ENCODE data around the gene ANTKMT.
"Not testable (repeated sequence)": the region's sequence is repeated elsewhere in the genome, so short reads cannot be mapped to it uniquely, and the experiment has no call there.

The ANTKMT gene

GRCh38 chr16:728131-728889 lies 7.4 kb downstream of the ANTKMT start:
- peak; percentile 49 for DNase-seq (ENCODE audit: low read depth)

GRCh38 chr16:728890-729744 lies 8.2 kb downstream of the ANTKMT start:
- no peak for DNase-seq (ENCODE audit: low read depth)

- no peak for DNase-seq (ENCODE audit: low read depth)
These were observed 9.1 kb downstream of the ANTKMT start for GRCh38 chr16:729768-730665.

GRCh38 chr16:730666-731509 lies 9.9 kb downstream of the ANTKMT start:
- no peak for DNase-seq (ENCODE audit: low read depth)

DNA sequence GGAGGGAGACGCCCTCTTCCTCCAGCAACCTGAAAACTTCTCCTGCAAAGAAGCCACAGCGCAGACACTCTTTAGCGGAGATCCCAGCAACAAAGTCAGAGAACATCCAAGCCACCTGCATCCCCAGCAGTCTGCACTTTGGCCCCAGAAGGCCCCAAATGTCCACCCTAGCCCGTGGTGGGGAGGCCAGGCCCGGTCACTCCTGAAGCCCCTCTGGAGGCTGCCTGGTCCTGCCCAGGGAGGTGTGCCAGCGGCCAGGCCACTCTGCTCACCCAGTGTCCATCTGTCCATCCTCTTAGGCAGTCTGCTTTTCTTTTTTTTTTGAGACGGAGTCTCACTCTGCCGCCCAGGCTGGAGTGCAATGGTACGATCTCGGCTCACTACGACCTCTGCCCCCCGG lies 11.4 kb downstream of the ANTKMT start:
- no peak for DNase-seq (ENCODE audit: low read depth)

- DNase-seq (ENCODE audit: low read depth) = no peak
These were observed 12.0 kb downstream of the ANTKMT start for GRCh38 chr16:732936-733335.

- no peak for DNase-seq (ENCODE audit: low read depth)
These were observed 12.6 kb downstream of the ANTKMT start for GRCh38 chr16:733382-734207.

GRCh38 chr16:734208-734980 lies 13.4 kb downstream of the ANTKMT start:
- DNase-seq (ENCODE audit: low read depth) = no peak

DNA sequence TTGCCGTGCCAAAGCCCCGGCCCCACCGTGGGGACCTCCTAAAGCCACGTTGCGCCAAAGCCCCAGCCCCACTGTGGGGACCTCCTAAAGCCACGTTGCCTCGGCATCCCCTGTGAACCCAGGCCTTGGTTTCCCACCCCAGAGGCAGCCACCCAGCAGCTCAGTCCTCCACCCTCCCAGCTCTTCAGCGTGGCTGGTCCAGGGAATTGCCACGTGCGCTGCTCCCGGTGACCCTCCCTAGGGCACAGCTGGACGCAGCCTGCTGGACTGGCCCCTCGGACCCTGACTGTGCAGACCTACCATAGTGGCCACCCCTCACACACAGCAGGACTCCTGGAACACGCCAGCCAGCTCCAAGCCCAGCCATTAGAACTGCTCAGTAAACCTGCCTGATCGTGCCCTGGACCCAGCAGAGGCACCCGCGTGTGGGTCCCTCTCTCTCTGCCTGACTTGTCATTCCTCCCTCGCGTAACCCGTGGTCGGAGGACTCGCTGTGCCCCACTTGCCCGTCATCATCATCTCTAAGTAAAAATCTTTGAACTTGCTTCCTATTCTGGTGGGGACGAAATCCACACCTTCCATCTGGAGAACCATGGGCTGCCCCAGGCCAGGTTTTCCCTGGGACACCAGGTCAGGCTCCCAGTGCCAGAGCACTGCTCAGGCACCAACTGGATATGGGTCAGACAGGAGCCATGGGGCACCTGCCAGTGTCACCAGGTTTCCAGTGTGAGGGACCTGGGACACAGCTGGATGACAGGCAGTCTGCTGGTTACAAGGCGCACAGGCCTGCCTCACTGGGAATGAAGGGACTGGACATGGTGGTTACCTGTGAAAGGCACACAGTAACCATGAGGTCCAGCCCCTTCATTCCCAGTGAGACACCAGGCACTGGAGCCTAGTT lies 14.3 kb downstream of the ANTKMT start:
- DNase-seq (ENCODE audit: low read depth) = no peak

DNA sequence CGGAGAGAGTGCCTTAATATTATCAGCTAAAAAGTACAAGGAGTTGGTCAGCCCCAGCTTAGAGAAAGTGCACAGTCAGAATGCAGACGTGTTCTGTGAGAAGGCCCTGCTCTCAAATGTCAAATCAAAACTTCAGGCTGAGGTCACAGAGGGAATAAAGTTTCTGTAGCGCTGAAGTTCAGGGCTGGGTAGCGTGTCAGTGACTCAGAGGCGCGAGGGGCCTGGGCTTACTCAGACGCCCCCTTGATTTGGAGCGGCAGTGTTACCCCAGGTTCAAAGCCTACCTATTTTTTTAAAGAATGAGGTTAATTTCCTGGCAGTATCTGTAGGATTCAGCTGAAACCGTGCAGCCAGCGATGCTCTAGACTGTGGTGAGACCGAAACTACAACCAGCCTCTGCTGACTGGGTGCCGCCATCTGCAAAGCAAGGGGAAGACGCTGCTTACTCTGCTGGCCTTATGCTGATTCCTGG lies 15.1 kb downstream of the ANTKMT start:
- peak; percentile 46 for DNase-seq (ENCODE audit: low read depth)

DNA sequence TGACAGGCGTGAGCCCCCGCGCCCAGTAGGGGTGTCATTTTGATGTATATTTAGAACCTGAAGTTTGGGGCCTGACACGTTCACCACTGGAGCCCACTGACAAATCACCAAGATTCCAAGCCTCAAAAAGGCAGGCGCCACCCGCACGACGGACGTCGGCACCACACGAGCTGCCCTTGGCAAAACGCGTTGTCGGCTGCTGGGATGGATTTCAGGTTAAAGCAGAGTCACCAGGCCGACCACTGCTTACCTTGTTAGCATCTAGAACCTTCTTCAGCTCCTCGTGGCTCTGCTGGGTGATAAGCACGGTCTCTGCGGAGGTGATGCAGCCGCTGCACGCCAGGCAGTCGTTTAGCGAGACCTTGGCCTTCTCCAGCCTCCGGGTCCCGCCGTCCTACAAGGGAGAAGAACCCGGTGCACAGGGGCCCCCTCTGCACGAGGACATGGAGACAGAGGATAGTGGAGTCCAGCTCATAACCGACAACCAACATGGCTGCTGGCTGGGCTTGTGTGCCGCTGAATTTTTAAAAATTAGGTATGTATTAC lies 16.1 kb downstream of the ANTKMT start:
- no peak for DNase-seq (ENCODE audit: low read depth)

DNA sequence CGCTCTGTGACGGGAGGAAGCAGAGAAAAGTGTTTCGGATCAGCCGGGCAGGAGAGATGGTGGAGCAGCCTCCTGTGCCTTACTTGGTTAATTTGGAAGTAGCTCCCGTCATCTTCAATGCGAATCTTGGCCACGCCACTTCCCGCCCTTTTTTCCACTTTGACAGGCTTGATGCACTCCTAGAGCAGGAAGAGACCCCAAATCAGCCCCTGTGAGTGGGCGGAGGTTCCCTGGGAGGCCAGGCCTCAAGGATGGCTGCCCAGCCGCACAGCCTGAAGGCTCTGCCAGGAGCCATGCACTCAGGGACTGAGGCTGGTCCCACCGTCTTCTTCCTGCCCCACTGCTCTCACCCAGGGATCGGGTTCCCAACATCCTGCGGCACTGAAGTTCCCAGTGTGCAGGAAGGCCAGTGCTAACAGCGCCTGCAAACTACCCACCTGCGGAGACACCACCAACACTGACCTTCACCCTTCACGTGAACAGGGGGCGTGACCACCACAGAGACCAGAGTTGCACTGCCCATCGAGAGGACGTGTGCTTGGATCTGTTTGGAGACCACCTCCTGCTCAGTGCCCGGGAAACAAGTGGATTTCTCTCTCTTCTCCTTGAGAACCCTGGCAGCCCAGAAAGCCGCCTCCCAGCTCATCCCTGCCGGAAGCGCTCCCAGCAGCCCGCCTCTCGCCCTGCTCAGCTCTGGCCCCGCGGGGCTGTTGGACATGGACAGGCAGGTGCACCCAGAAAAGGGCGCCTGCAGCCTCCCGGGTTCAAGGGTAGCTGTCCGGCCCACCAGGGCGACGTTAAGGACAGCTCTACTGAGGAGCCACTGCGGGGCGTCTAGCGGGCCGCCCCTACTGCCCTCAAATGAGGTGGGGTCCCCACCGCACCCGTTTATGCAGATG lies 18.9 kb downstream of the ANTKMT start:
- DNase-seq (ENCODE audit: low read depth) = no peak

DNA sequence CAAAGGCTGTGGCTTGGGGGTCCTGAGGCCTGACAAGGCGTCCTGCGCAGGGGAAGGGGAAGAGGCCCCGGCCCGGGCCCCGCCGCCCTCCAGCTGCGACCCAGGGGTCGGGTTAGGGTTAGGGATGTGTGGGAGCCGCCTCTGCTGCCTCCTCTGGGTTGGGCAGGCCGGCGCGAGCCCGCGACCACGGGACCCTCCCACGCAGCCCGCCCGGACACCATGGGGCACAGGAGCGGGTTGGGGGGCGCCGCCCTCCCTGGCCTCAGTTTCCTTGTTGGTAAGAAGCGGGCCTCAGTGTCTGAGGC lies 19.5 kb downstream of the ANTKMT start:
- no peak for DNase-seq (ENCODE audit: low read depth)

DNA sequence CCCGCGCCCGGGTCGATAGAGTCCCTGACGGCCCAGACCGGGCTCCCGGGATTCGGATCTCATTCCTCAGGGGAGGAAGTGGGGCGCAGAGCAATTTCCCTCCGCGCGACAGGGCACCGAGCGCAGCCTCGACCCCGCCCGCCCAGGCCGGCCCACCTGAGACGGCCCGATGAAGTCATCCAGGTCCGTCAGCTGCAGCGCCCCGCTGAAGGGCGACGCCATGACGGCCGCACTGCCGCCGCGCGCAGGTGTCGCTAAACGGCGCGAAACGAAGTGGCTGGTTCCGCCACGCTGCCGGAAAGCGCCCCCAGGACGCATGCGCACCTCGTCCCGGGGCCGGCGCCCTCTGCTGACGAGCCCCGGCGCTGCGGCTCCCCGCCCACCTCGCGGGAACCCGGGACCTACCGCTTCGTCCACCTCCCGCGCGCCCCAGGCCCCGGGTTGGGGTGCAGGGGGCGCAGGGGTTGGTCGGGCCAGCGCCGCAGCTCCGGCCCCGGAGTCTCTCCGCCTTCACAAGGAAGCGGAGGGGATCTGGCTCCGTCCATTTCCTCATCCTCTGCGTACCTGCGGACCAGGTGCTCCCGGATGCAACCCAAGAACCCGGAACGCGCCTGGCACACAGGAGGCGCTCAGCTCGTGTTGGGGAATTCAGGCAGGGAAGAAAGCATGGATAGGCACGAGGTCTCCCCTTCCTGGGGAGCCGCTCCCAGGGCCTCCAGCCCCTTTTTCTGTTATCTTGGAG lies 20.0 kb downstream of the ANTKMT start, which contains the start of gene CIAO3:
Gene CIAO3 (minus strand): TSS at position 234 of the 742 bp plus-strand sequence. CDS start 12 bp downstream, at position 222.
- peak; percentile 89 for DNase-seq (ENCODE audit: low read depth)

GRCh38 chr16:741986-742629 lies 21.2 kb downstream of the ANTKMT start:
- no peak for DNase-seq (ENCODE audit: low read depth)

GRCh38 chr16:742894-743293 lies 21.9 kb downstream of the ANTKMT start:
- not testable (repeated sequence) for DNase-seq (ENCODE audit: low read depth)
